HG03520 (cell line): ENCODE data around the gene SFXN4.

Source experiments
- ATAC-seq: cut with Tn5 transposase; IDR thresholded peaks from one replicate; pipeline ENCODE4 v1.9.1; 2021; ENCODE audit warnings: mild to moderate bottlenecking, moderate library complexity; ENCODE audit not compliant: unreplicated experiment

The SFXN4 gene, protein sequence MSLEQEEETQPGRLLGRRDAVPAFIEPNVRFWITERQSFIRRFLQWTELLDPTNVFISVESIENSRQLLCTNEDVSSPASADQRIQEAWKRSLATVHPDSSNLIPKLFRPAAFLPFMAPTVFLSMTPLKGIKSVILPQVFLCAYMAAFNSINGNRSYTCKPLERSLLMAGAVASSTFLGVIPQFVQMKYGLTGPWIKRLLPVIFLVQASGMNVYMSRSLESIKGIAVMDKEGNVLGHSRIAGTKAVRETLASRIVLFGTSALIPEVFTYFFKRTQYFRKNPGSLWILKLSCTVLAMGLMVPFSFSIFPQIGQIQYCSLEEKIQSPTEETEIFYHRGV

GRCh38 chr10:119165171-119166117 lies at the start of gene SFXN4:
Gene SFXN4 (minus strand): TSS chr10:119165714. CDS start chr10:119165647, 67 bp downstream.
- peak; percentile 83 for ATAC-seq

- no peak for ATAC-seq
Measured at GRCh38 chr10:119211625-119212441, 46.3 kb upstream of the SFXN4 start.

DNA sequence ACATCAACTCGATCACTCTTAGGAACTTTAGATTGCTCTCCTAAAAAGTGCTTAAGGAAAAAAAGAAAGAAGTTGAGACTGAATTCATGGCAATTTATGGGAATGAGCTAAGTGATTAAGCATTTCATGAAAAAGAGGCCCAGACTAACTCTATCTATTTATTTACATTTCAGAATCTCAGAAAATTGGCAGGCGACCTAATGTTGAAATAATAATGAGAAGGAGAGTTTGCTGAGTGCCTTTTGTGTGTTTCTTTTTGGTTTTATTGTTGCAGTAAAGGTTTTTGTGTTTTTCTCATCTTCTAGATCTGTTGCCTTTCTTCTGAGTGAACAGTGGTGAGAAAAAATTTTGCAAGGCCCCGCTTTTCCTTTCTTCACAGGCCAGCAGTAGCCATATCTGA lies 45.7 kb upstream of the SFXN4 start:
- ATAC-seq = no peak

GRCh38 chr10:119210633-119211032 lies 45.1 kb upstream of the SFXN4 start:
- ATAC-seq = no peak

DNA sequence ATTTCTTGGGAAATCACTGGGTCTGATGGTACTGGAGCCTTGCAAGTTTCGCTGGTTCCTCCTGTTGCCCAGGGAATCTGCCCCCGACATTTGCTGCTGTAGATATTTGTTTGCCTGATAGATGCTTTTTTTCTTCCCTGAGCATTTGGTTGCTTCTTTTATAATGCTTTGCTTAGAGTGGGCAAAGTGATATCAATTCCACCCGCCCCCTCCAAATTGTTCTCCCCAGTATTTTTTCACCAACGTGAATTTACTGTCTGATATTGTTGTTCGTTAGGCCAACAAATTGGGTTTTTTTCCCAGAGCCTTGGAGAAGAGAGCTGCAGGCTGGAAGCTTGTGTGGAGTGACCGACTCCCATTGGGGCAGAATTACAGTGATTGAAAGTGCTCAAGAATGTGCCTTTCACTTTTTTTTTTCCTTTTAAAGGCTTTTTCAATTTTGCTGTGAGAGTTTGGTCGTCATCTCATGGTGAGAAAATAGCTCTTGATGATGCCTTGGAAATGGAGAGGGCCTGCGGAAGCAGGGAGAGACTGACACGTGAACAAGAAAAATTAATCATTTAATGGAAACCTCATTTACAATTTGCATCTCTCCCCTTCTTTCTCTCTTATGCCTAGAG lies 44.3 kb upstream of the SFXN4 start:
- no peak for ATAC-seq

- no peak for ATAC-seq
Measured at GRCh38 chr10:119209035-119209735, 43.7 kb upstream of the SFXN4 start.

GRCh38 chr10:119208553-119208940 lies 43.0 kb upstream of the SFXN4 start:
- no peak for ATAC-seq

GRCh38 chr10:119207713-119208552 lies 42.4 kb upstream of the SFXN4 start:
- peak; percentile 11 for ATAC-seq

GRCh38 chr10:119207366-119207666 lies 41.8 kb upstream of the SFXN4 start, which contains the start of gene GRK5:
Gene GRK5 (plus strand): TSS chr10:119207571. CDS start chr10:119207918, 347 bp downstream.
- peak; percentile 81 for ATAC-seq

DNA sequence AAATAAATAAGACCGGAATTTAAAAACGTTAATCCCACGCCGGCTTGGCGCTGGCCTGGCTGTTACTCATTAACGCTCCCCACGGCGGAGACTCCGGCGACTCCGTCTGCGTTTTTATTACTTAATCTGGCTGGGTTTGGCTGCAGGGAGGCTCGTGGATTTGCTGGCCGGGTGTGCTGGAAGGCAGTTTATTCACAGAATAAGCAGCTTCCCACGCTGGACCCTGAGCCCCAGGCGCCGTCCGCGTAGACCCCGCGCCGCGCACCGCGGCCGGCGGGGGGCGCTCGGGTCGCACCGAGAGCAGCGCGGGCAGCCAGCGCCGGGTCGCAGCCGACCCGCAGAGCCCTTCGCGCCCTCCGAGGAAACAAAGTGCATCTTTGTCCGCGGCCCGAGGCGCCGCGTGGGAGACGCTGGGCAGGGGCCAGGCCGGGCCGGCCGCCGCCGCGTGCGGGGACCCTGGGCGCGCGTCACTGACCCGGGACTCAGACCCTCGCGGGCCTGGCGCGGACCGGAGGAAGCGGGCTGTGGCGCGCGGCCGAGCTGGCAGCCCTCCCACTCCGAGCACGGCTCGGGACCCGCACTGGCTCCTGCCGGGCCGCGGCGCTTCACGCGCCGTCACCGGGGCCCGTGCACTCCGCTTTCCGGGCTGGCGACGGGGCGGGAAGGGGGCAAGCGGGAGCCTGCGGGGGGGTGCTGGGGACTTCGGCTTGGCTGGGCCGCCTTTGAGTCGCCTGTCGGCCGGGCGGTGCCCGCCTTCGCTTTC lies 41.3 kb upstream of the SFXN4 start:
- peak; percentile 57 for ATAC-seq

DNA sequence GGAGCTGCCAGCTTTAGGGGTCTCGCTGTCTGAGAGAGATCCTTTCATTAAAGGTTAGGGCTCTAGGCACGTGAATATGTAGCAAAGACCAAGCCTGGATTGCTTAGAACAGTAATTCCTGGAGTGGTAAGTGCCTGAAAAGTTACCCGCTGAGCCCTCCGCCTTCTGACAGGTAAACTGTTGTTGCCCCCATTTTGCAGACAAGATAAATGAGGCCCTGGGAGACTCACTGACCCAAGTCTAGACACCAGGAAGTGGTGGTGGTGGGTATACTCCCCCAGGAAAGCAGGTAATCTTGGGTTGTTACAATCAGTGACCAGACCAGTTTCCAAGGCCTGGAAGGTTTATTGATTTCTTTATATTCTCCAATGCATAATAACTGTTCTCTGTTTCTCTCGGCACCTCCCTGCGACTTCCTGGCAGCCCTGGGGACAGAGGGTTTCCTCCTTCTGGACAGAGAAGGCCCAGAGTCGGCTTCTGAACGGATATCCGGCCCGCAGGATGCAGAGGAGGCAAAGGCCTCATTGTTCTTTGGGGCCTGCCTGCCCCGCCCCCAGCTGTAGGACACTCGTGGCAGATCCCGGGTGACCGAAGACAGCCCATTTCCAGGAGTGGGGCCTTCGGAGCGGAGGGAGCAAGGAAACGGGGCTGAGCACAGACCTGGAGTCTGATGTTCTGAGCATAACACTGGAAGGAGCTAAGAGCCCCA lies 40.5 kb upstream of the SFXN4 start:
- peak; percentile 21 for ATAC-seq

DNA sequence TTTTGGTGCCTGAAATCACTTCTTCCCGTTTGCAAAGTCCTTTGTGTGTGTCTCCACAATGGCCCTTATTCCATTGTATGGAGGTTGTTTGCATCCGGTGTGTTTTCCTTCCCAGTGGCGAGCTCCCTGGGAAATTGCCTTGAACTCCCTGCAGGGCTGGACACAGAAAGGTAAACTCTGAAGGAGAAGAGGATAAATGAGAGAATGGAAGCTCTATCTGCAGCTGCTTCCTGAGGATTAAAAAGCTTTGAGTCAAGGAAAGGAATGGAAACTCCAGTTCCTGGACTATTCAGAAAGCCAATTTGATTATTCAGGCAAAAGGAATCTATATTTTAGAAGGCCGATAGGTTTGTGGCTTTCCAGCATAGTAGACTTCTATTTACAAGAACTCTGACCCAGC lies 37.5 kb upstream of the SFXN4 start:
- no peak for ATAC-seq

- no peak for ATAC-seq
Measured at GRCh38 chr10:119201233-119201632, 35.7 kb upstream of the SFXN4 start.

DNA sequence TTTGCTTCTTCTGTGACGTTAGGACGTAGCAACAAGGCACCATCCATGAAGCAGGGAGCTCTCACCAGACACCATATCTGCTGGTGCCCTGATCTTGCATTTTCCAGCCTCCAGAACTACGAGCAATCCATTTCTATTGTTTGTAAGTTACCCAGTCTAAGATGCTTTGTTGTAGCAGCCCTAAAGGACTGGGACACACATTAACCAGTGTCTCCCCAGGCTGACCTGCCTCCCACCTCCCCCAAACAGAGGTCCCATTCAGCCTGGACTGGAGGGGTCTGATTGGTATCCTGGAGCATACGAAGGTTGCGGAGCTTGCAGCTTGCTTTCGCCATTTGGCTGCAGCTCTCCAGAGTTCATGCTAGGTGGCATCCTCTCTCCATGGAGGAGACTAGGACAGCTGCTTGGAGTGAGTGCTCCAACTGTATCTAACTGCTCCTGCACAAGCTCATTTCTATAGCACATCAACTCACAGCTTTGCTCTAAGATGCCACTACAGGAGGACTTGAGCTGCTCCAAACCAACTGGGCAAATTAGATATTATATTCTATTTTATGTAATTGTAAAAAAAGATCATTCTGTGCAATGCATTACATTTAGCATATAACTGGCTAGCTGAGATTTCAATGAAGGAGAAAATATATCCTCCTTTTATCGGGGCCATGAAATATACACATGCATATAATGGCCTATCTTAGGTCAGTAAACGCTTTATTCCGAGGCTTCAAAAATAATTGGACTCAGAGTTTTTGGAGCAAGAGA lies 33.9 kb upstream of the SFXN4 start:
- ATAC-seq = no peak

- ATAC-seq = no peak
Measured at GRCh38 chr10:119198438-119198837, 32.9 kb upstream of the SFXN4 start.

- no peak for ATAC-seq
Measured at GRCh38 chr10:119197921-119198320, 32.4 kb upstream of the SFXN4 start.

- no peak for ATAC-seq
Measured at GRCh38 chr10:119191881-119192280, 26.4 kb upstream of the SFXN4 start.
